ENCODE measurements around the gene SHROOM3.

Gene SHROOM3

GRCh38 chr4:76704133-76704881 lies 269.3 kb downstream of the SHROOM3 start:
- DNase-seq (ENCODE audit: low read depth): peak; percentile 58
- H3K4me3 ChIP-seq (ENCODE audit: low read depth, low read length): no peak overlapping the region

DNA sequence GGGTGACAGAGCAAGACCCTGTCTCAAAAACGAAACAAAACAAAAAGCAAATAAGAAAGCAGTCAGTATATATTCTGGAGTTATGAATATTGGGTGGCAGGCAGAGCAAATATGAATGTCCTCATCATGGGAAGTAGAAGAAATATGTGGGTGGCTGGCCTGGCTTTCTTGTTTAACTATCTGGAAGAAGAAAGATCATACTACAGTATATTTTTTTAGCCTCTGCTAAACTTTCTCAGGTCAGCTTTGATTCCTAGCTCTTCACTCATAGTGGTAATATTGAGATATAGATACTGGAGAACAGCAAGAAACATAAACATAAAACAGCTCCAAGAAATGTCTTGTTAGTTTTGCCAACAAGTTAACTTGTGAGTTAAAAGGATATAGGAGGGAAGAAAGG lies 270.4 kb downstream of the SHROOM3 start:
- TF ChIP-seq, protein P1, sequence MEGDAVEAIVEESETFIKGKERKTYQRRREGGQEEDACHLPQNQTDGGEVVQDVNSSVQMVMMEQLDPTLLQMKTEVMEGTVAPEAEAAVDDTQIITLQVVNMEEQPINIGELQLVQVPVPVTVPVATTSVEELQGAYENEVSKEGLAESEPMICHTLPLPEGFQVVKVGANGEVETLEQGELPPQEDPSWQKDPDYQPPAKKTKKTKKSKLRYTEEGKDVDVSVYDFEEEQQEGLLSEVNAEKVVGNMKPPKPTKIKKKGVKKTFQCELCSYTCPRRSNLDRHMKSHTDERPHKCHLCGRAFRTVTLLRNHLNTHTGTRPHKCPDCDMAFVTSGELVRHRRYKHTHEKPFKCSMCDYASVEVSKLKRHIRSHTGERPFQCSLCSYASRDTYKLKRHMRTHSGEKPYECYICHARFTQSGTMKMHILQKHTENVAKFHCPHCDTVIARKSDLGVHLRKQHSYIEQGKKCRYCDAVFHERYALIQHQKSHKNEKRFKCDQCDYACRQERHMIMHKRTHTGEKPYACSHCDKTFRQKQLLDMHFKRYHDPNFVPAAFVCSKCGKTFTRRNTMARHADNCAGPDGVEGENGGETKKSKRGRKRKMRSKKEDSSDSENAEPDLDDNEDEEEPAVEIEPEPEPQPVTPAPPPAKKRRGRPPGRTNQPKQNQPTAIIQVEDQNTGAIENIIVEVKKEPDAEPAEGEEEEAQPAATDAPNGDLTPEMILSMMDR (conservative IDR thresholded peaks at IDR 0.05; ENCODE audit: low read depth, low read length): no peak
- peak; percentile 80 for DNase-seq (ENCODE audit: low read depth)
- no peak overlapping the region for H3K4me3 ChIP-seq (ENCODE audit: low read depth, low read length)

More at GRCh38 chr4:76704133-76704881, 269.3 kb downstream of the SHROOM3 start:
- TF ChIP-seq, protein P1 (conservative IDR thresholded peaks at IDR 0.05; ENCODE audit: low read depth, low read length): no peak

DNA sequence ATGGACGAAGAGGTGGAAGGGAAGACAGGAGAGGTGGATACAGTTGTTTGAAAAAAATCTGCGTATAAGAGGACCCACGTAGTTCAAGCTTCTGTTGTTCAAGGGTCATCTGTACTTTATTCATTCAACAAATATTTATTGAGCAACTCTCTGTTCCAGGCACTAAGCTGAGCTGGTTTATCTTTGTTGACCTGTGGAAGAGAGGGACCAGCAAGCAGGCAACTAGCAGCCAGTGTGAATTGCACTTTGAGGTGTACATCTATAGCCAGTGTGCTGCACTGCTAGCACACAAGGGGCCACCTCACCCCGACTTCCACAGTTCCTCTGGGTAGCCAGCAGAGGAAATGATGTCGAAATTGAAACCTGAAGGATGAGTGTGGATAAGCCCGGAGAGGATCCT lies 271.6 kb downstream of the SHROOM3 start:
- no peak overlapping the region for H3K4me3 ChIP-seq (ENCODE audit: low read depth, low read length)
- TF ChIP-seq, protein P1 (conservative IDR thresholded peaks at IDR 0.05; ENCODE audit: low read depth, low read length): no peak
- DNase-seq (ENCODE audit: low read depth): peak; percentile 75

DNA sequence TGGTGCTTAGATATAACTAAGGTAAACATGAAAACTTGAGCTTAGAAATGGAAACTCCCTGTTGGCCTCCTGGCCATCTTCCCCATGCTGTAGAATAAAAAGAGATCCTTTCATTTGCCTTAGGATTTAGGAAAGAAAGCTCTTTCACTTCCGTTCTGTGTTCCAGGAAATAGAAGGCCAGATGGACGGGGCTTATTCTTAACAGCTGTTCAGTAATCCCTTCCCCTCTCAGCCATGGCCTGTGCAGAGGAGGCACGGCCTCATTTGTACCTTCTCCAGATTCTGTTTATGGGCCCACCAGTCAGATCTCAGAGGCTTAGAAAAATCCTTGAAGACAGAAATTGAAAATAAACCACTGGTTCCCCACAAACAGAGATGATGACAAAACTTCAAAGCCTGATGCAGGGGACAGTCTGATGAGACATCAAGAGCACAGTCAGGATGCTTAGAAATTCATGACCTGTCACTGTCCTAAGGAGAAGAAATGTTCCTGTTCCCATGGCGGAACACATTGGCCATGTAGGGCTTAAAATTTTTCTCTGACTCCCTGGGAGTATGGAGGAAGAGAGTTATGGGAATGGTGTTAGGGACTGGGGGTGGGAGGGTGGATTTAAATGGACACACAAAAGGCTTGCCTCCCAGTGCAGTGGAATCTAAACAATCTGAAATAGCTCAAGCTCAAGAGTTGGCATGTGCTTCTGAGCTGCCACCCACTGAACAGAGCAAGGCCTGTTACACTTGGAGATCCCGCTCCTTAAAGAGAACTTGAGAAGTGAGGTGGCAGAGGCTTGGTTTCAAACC lies 274.1 kb downstream of the SHROOM3 start:
- TF ChIP-seq, protein P1 (conservative IDR thresholded peaks at IDR 0.05; ENCODE audit: low read depth, low read length): no peak
- H3K4me3 ChIP-seq (ENCODE audit: low read depth, low read length): no peak overlapping the region
- peak; percentile 49 for DNase-seq (ENCODE audit: low read depth)

- TF ChIP-seq, protein P1 (conservative IDR thresholded peaks at IDR 0.05; ENCODE audit: low read depth, low read length): no peak
- no peak overlapping the region for H3K4me3 ChIP-seq (ENCODE audit: low read depth, low read length)
- DNase-seq (ENCODE audit: low read depth): no peak
These were observed 274.7 kb downstream of the SHROOM3 start for GRCh38 chr4:76709772-76710090.

- TF ChIP-seq, protein P1 (conservative IDR thresholded peaks at IDR 0.05; ENCODE audit: low read depth, low read length): no peak
- no peak for DNase-seq (ENCODE audit: low read depth)
- no peak overlapping the region for H3K4me3 ChIP-seq (ENCODE audit: low read depth, low read length)
These were observed 277.5 kb downstream of the SHROOM3 start for GRCh38 chr4:76712564-76712963.
